Panc1 (cell line): ENCODE results near the gene NTNG2. TPM values are rescaled to one million over a fixed set of nuclear protein-coding genes. Genes with fewer than 3 reads are reported as not detected.

Experiments used
- ATAC-seq: fragments of 200-7000 bp; cut with Tn5 transposase; 2 replicates; pipeline ENCODE4 v1.9.1; 2020; ENCODE audit warnings: mild to moderate bottlenecking, moderate library complexity
- BruUV-seq: library from RNA; stranded (reverse); fragments of 400-500 nt; replicated peaks from 2 replicates; lab custom pipeline; 2021; lab: Mats Ljungman, UMichigan
- CTCF ChIA-PET: fragments of 300-600 bp; sonication (Branson Sonifier 250); formaldehyde crosslinking; loops from one replicate; lab custom pipeline; 2022; ENCODE audit warnings: antibody characterized with exemption; lab: Charles Lee
- POLR2A ChIA-PET: fragments of 300-600 bp; sonication (Branson Sonifier 250); formaldehyde crosslinking; loops from one replicate; lab custom pipeline; 2022; ENCODE audit warnings: antibody characterized with exemption; lab: Charles Lee
- DNase-seq: peaks from one replicate; pipeline ENCODE4 v3.0.0-alpha.2; 2010; ENCODE audit warnings: low read depth, low spot score
- H3K27ac ChIP-seq: 2 replicates; pipeline ENCODE4 v1.5.1; 2011; ENCODE audit warnings: mild to moderate bottlenecking, low read length, inconsistent platforms
- H3K27me3 ChIP-seq: fragments of 200-500 bp; sonication (Bioruptor generic); 2 replicates; pipeline ENCODE4 v1.6.0; 2014; ENCODE audit warnings: low read length, inconsistent platforms; ENCODE audit not compliant: control insufficient read depth, insufficient read depth
- H3K36me3 ChIP-seq: fragments of 200-500 bp; sonication (Bioruptor generic); 2 replicates; pipeline ENCODE4 v1.5.1; 2014; ENCODE audit warnings: inconsistent platforms, mild to moderate bottlenecking, low read length, moderate library complexity; ENCODE audit not compliant: control insufficient read depth, insufficient read depth
- H3K4me1 ChIP-seq: 2 replicates; pipeline ENCODE4 v1.5.1; 2011; ENCODE audit warnings: inconsistent platforms, mild to moderate bottlenecking, low read length, moderate library complexity; ENCODE audit not compliant: control insufficient read depth, insufficient read depth
- H3K4me3 ChIP-seq, 2 experiments: 2 replicates each; pipeline ENCODE4 v1.5.1; 2011 to 2012; ENCODE audit warnings: low read depth in 2 of 2, low read length in 2 of 2, mild to moderate bottlenecking in 2 of 2, inconsistent platforms in 1 of 2, moderate library complexity in 1 of 2
- H3K9me3 ChIP-seq: fragments of 200-500 bp; sonication (Bioruptor generic); 2 replicates; pipeline ENCODE4 v1.5.1; 2014; ENCODE audit warnings: low read depth, mild to moderate bottlenecking, inconsistent platforms, low read length, moderate library complexity; ENCODE audit not compliant: control insufficient read depth, insufficient read depth
- POLR2AphosphoS5 ChIP-seq: IDR thresholded peaks from 2 replicates; pipeline ENCODE4 v1.6.1; 2012; ENCODE audit warnings: mild to moderate bottlenecking, low read depth, low read length, moderate library complexity
- SIN3A ChIP-seq: IDR thresholded peaks from 2 replicates; pipeline ENCODE4 v1.6.1; 2012; ENCODE audit warnings: low read depth, mild to moderate bottlenecking, low read length, moderate library complexity, borderline replicate concordance; ENCODE audit not compliant: insufficient read depth
- TCF7L2 ChIP-seq: IDR thresholded peaks from 2 replicates; pipeline ENCODE4 v1.6.1; 2011; ENCODE audit warnings: mild to moderate bottlenecking, low read depth, low read length, inconsistent platforms
- in situ Hi-C: cut with HindIII; loops from 2 replicates; pipeline ENCODE4 v1.10.0; 2016; ENCODE audit warnings: low sequenced_read_pairs, low pct_unique_long_range_greater_than_20kb
- intact Hi-C: fragments of 100-400 bp; cut with micrococcal nuclease; formaldehyde crosslinking; loops from one replicate; pipeline ENCODE4 v1.10.0; 2022; ENCODE audit not compliant: unreplicated experiment
- total RNA-seq: library from RNA; stranded (reverse); gene quantifications from one replicate; pipeline ENCODE4 v1.2.1, GENCODE V29; 2021; ENCODE audit not compliant: unreplicated experiment
- TF ChIP-seq, protein P1 (sequence below), 2 experiments: IDR thresholded peaks; 2 replicates each; pipeline ENCODE4 v1.6.1; 2011 to 2012; ENCODE audit warnings: low read depth in 2 of 2, control low read depth in 1 of 2, low read length in 1 of 2, mild to moderate bottlenecking in 1 of 2, moderate library complexity in 1 of 2; ENCODE audit not compliant: insufficient read depth in 1 of 2
- TF ChIP-seq, protein P2 (sequence below): fragments of 450-650 bp; IDR thresholded peaks from 2 replicates; pipeline ENCODE4 v1.5.1; 2017; ENCODE audit warnings: mild to moderate bottlenecking

NTNG2 gene
- total RNA-seq, 1 experiment from 2014 or later: 5.1 TPM

DNA sequence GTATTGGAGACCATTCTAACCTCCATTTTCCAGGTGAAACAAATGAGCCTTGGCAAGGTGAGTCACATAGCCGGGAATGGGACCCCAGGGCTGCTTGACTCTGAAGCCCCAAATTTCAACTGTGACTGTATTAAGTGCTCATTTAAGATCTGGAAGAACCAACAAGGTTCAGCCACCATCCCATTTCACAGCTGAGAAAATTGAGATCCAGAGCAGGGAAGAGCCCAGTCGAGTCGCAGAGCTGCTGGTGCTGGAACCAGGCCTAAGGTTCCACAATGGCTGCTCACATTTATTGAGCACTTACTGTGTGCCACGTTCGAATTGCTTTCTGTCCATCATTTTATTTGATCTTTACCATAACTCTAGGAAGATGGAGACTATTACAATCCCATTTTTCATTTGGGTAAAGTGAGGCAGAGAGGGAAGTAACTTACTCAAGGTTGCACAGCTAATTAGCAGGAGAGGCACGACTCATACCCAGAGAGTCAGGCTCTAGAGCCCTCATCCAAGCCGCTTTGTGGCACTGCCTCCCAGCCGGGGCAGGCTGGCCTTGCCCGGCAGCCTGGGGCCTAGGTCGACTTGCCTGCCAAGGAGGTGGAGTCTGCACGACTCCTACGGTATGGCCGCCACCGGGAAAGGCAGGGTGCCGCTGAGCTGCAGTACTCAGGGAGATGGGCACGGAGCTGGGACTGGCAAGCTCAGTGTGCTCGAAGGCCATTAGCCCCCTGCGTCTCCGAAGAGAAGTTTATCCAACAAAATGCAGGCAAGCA is 4.3 kb upstream of the NTNG2 start:
- CTCF ChIA-PET: no interaction called here
- BruUV-seq: no TSS peak

DNA sequence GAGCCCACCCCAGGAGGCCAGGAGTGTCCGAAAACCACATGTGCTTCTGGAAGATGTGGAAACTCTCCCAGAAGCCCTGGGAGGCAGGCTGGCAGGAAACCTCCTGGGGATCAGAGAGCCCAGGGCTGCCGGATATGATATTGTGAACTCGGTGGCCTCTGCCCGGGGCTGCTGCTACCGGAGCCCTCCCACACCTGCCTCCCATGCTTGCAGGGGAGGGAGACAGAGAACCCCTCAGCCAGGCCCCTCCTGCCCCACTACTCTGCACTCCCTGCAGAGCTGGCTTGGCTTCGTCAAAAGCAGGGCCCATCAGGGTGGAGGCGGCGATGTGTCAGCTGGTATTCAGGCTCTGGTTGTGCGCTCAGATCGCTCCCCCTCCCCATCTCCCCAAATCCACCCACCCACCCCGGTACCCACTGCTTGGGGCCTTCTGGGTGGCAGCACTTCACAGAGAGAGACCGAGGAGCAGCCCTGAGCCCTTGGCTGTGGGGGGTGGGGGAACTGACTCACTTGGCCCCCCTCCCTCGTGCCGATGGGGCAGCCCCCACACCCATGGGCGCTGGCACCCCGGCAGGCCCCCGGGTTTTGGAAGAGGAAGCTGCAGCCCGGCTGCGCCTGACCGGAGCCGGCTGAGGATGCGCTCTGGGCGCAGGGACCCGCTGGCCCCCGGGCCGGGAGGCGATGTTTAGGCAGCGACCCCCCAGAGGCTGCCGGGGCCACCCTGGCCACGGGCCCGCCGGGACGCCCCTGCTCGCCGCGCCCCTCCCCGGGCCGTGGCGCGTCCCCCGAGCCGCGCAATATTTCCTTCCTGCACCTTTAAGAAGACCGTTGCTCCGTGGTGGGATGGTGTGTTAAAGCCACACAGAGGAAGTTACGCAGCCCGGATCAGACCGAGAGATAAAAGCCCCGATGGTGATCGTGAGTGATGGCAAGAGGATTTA is 786 bp upstream of the NTNG2 start:
- ATAC-seq: peak; percentile 82
- no peaks in the 10 kb centered on the region for H3K36me3 ChIP-seq
- ChIA-PET CTCF (interaction anchor here (0.7 kb wide), 1 partner anchor 250 kb away, joined by 8 read pairs; no protein-coding TSS in a partner anchor), POLR2A (no interaction called here)
- no peak overlapping the region for H3K27ac ChIP-seq
- H3K9me3 ChIP-seq: no peaks in the 10 kb centered on the region
- TF ChIP-seq POLR2AphosphoS5 (no peak), TCF7L2 (peak; percentile 70; the same call in 1 of the 2 replicates), SIN3A (no peak)
- TF ChIP-seq, protein P1, sequence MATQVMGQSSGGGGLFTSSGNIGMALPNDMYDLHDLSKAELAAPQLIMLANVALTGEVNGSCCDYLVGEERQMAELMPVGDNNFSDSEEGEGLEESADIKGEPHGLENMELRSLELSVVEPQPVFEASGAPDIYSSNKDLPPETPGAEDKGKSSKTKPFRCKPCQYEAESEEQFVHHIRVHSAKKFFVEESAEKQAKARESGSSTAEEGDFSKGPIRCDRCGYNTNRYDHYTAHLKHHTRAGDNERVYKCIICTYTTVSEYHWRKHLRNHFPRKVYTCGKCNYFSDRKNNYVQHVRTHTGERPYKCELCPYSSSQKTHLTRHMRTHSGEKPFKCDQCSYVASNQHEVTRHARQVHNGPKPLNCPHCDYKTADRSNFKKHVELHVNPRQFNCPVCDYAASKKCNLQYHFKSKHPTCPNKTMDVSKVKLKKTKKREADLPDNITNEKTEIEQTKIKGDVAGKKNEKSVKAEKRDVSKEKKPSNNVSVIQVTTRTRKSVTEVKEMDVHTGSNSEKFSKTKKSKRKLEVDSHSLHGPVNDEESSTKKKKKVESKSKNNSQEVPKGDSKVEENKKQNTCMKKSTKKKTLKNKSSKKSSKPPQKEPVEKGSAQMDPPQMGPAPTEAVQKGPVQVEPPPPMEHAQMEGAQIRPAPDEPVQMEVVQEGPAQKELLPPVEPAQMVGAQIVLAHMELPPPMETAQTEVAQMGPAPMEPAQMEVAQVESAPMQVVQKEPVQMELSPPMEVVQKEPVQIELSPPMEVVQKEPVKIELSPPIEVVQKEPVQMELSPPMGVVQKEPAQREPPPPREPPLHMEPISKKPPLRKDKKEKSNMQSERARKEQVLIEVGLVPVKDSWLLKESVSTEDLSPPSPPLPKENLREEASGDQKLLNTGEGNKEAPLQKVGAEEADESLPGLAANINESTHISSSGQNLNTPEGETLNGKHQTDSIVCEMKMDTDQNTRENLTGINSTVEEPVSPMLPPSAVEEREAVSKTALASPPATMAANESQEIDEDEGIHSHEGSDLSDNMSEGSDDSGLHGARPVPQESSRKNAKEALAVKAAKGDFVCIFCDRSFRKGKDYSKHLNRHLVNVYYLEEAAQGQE (IDR thresholded peaks at IDR 0.05; ENCODE audit: insufficient read depth in 1 of 2, low read depth in 2 of 2, low read length in 1 of 2): no peak
- TF ChIP-seq, protein P2, sequence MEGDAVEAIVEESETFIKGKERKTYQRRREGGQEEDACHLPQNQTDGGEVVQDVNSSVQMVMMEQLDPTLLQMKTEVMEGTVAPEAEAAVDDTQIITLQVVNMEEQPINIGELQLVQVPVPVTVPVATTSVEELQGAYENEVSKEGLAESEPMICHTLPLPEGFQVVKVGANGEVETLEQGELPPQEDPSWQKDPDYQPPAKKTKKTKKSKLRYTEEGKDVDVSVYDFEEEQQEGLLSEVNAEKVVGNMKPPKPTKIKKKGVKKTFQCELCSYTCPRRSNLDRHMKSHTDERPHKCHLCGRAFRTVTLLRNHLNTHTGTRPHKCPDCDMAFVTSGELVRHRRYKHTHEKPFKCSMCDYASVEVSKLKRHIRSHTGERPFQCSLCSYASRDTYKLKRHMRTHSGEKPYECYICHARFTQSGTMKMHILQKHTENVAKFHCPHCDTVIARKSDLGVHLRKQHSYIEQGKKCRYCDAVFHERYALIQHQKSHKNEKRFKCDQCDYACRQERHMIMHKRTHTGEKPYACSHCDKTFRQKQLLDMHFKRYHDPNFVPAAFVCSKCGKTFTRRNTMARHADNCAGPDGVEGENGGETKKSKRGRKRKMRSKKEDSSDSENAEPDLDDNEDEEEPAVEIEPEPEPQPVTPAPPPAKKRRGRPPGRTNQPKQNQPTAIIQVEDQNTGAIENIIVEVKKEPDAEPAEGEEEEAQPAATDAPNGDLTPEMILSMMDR: no peak
- in situ Hi-C loops (no loop called here), intact Hi-C loops (loop anchor here (10.0 kb wide), 1 partner anchor 396 kb away; no protein-coding TSS in a partner anchor)
- DNase-seq: no peak
- no TSS peak for BruUV-seq
- H3K4me1 ChIP-seq: peaks cover 5% of the 10 kb centered on the region
- no peaks in the 10 kb centered on the region for H3K27me3 ChIP-seq
- H3K4me3 ChIP-seq: peak overlapping the region; percentile 56 to 61

More for the DNA sequence above, 4.3 kb upstream of the NTNG2 start:
- DNase-seq (no peak), ATAC-seq (no peak)
- Histone ChIP-seq H3K27me3 (no peaks in the 10 kb centered on the region), H3K9me3 (no peaks in the 10 kb centered on the region), H3K4me3 (no peak overlapping the region), H3K27ac (no peak overlapping the region), H3K36me3 (no peaks in the 10 kb centered on the region), H3K4me1 (peaks cover 5% of the 10 kb centered on the region)
- POLR2A ChIA-PET: no interaction called here
- in situ Hi-C loops (no loop called here), intact Hi-C loops (no loop called here)
- no peak for TF ChIP-seq TCF7L2
